HG02973 (cell line): ENCODE results near the gene LKAAEAR1.
"Not testable (repeated sequence)": the region's sequence is repeated elsewhere in the genome, so short reads cannot be mapped to it uniquely, and the experiment has no call there.

Experiments used
- ATAC-seq: cut with Tn5 transposase; IDR thresholded peaks from one replicate; pipeline ENCODE4 v1.9.1; 2021; ENCODE audit warnings: moderate library complexity; ENCODE audit not compliant: unreplicated experiment

LKAAEAR1 gene

GRCh38 chr20:64083804-64084684 lies at the start of gene LKAAEAR1:
TSS of gene LKAAEAR1 (minus strand) at chr20:64084398. CDS start at chr20:64084219, 179 bp downstream.
- no peak for ATAC-seq

- ATAC-seq: no peak
These were observed 47.2 kb upstream of the LKAAEAR1 start for GRCh38 chr20:64131406-64131805.

DNA sequence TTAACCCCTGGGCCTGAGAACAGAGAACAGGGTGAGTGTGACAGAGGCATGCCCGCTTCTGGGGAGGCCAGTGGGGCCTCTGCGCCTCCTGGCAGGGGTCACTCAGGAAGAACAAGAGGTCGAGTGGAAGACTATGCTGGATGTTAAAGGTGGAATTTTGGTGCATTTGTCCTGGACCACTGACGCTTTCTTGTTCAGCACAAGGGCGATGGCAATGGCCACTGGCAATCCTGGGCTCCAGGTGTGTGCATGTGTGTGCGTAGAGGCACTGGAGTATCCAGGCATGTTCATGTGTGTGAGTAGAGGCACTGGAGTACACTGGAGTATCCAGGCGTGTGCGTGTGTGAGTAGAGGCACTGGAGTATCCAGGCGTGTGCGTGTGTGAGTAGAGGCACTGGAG lies 46.7 kb upstream of the LKAAEAR1 start:
- no peak for ATAC-seq

- no peak for ATAC-seq
These were observed 46.1 kb upstream of the LKAAEAR1 start for GRCh38 chr20:64130271-64130670.

DNA sequence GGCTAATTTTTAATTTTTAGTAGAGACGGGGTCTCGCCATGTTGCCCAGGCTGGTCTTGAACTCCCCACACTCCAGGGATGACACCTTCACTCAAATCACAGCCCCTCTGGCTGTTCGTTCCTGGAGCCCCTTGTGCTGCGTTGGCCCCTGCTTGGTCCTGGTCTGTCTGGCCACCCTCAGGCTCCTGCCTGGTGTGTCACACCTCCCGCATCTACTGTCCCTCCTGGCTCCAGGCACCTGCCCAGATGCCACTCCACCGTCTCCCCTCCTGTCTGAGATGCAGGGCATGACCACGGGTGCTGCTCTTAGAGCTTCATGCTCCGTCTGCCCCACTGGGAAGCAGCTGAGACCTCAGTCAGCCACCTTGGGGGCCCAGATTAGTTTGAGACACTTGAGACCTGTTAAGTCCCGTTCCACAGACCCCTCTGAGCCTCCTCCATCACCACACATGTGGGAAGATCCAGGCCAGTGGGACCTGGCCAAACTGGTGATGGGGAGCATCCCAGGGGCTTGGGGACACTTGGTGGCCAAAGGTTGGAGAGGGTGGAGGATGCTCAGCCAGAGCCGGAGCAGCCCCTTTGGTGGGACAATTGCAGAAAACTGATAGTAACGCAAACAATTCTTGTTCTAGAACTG lies 45.1 kb upstream of the LKAAEAR1 start:
- no peak for ATAC-seq

DNA sequence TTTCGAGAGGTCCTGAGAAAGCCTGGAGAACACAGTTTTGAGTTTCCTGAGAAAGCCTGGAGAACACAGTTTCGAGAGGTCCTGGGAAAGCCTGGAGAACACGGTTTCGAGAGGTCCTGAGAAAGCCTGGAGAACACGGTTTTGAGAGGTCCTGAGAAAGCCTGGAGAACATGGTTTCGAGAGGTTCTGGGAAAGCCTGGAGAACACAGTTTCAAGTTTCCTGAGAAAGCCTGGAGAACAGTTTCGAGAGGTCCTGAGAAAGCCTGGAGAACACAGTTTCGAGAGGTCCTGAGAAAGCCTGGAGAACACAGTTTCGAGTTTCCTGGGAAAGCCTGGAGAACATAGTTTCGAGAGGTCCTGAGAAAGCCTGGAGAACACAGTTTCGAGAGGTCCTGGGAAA lies 39.3 kb upstream of the LKAAEAR1 start:
- not testable (repeated sequence) for ATAC-seq

- not testable (repeated sequence) for ATAC-seq
These were observed 38.7 kb upstream of the LKAAEAR1 start for GRCh38 chr20:64122927-64123326.

DNA sequence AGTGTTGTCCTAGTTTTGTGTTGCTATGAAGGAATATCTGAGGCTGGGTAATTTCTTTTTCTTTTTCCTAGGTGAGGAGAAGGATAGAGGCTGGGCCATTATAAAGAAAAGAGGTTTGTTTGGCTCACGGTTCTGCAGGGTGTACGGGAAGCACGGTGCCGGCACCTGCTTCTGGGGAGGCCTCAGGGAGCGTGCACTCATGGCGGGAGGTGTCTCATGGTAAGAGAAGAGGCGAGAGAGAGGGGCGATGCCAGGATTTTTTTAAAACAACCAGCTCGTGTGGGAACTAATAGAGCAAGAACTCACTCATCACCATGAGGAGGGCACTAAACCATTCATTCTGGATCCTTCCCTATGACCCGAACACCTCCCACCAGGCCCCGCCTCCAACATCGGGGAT lies 37.4 kb upstream of the LKAAEAR1 start:
- ATAC-seq: no peak

DNA sequence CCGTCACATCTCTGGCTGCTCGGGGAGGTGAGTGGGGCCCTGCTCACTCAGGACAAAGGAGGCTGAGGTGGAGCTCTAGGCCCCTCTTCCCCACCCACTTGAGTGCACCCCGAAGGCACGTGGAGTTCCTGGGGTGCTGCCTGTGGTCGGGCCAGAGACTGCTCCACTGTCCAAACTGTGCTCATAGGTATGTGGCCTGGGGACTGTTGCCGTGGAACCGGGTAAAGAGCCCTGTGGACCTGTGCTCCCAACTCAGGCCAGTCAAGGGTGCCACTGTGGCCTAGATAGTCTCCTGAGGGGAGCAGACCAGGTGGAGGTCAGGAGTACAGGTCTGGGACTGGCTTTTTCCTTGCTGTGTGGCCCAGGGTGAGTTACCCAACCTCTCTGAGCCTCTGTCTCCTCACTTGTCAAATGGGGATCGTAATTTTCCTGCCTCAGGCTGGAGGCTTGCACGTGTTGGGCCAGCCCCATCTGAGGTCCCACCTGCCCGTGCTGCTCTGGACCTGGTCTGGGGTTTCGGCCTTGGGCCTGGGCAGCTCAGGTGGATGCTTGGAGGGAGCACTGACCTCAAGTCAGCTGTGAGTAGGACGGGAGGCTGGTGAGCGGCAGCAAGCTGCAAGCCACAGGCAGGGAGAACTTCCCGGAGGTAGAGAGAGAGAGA lies 35.6 kb upstream of the LKAAEAR1 start:
- no peak for ATAC-seq

- ATAC-seq: no peak
These were observed 35.1 kb upstream of the LKAAEAR1 start for GRCh38 chr20:64119301-64119680.

- ATAC-seq: not testable (repeated sequence)
These were observed 33.2 kb upstream of the LKAAEAR1 start for GRCh38 chr20:64117432-64117777.

- ATAC-seq: no peak
These were observed 32.6 kb upstream of the LKAAEAR1 start for GRCh38 chr20:64116541-64117431.

DNA sequence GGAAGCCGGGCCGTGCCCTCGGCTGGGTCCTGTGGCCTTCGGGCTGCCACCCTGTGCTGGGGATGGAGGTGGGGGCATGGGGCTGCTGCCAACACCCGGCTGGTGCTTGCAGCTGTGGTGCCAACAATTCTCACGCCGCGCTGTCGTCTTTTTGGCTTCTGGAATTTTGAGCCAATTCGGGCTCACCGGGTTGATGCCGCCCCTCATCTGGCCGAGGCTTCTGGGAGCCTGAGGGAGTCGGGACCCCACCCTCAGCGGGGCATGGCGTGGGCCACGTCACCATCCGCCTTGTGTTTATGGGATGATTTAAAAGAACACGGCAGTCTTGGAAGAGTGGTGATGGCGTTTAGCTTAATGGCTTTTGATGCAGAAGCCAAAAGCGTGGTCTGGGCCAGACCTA lies 31.8 kb upstream of the LKAAEAR1 start:
- no peak for ATAC-seq

- no peak for ATAC-seq
These were observed 31.1 kb upstream of the LKAAEAR1 start for GRCh38 chr20:64115171-64115911.

- no peak for ATAC-seq
These were observed 30.3 kb upstream of the LKAAEAR1 start for GRCh38 chr20:64114356-64114971.

DNA sequence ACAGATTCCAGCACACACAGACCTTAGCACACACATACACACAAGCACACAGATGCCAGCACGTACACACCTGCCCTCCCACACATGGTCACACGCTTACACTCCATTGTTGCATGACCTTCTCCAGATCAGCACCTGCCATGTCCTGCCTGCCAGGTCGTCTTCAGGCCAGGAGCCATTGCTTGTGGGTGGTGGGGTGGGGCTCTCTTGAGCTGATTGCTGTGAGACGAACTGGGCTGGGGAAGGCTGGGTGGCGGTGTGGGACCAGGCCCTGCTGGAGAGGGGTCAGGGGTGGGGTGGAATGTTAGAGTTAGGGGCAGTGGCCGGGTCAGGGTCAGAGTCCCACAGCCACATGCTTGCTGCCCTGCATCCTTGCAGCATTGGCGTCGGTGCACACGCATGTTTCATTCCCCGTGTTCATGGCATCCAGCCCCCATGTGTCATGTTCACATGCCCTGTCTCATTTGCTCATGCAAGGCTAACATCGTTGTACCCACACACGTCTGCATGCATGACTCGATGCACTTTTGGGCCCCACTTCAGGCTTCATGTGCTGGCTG lies 29.7 kb upstream of the LKAAEAR1 start:
- ATAC-seq: no peak

- no peak for ATAC-seq
These were observed 29.2 kb upstream of the LKAAEAR1 start for GRCh38 chr20:64113444-64113775.

DNA sequence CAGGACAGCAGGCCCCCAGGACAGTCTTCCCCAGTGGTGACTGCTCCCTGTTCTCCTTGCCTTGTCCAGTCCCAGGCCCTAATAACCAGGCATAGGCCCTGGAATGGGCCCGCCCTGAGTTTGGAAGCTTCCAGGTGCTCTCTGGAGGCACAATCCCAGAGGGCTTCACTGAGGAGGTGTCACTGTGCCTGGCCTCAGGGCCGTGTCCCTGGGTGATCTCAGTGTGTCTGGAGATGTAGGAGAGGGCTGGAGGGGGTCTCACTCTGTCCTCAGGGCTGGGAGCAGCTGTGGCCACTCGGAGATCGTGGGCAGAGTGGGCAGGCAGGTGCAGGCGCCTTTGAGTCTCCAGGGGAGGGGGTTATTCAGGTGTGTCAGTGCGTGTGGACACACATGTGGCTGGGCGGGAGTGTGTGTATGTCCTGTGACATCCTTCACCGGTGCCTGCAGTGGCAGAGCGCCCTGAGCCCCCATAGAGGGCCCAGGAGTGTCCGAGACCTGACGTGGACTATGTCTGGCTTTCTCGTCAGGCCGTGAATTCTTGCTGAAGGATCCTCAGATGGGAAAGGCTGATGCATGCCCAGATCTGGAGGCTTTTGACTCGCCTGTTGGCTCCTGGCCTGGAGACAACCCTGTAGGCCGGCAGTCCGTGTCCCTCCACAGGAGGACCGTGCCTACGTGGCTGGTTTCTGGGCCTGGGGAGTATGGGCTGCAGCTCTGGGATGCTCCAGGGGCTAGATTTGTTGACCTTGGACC lies 28.7 kb upstream of the LKAAEAR1 start:
- no peak for ATAC-seq
